IPS-11a (cell line): ENCODE results near the gene PNCK.
"Not testable (repeated sequence)": the region's sequence is repeated elsewhere in the genome, so short reads cannot be mapped to it uniquely, and the experiment has no call there.

Experiments
- H3K4me3 ChIP-seq: one replicate; pipeline ENCODE4 v1.5.1; 2013; ENCODE audit warnings: low read depth, low read length, control low read depth

Gene PNCK

GRCh38 chrX:153673428-153674218 is at the start of gene PNCK:
Gene PNCK, minus strand, starts transcription at chrX:153673813. Its CDS starts 737 bp downstream, at chrX:153673076.
- no peak within 1 kb of the TSS for H3K4me3 ChIP-seq

- H3K4me3 ChIP-seq, result peak overlapping the region; percentile 65
Measured at GRCh38 chrX:153722704-153723350, 49.2 kb upstream of the PNCK start.

- H3K4me3 ChIP-seq, result no peak overlapping the region
Measured at GRCh38 chrX:153719701-153720100, 46.1 kb upstream of the PNCK start.

GRCh38 chrX:153719238-153719637 is 45.6 kb upstream of the PNCK start:
- no peak overlapping the region for H3K4me3 ChIP-seq

GRCh38 chrX:153717445-153717844 is 43.8 kb upstream of the PNCK start:
- no peak overlapping the region for H3K4me3 ChIP-seq

- H3K4me3 ChIP-seq, result no peak overlapping the region
Measured at GRCh38 chrX:153714256-153714655, 40.6 kb upstream of the PNCK start.

- no peak overlapping the region for H3K4me3 ChIP-seq
Measured at GRCh38 chrX:153709726-153710674, 36.4 kb upstream of the PNCK start.

- H3K4me3 ChIP-seq, result no peak overlapping the region
Measured at GRCh38 chrX:153708415-153708814, 34.8 kb upstream of the PNCK start.

GRCh38 chrX:153707406-153707805 is 33.8 kb upstream of the PNCK start:
- H3K4me3 ChIP-seq, result no peak overlapping the region

GRCh38 chrX:153706799-153707198 is 33.2 kb upstream of the PNCK start:
- no peak overlapping the region for H3K4me3 ChIP-seq

- not testable (repeated sequence) for H3K4me3 ChIP-seq
Measured at GRCh38 chrX:153705403-153706060, 31.9 kb upstream of the PNCK start.

- not testable (repeated sequence) for H3K4me3 ChIP-seq
Measured at GRCh38 chrX:153704631-153705402, 31.2 kb upstream of the PNCK start.

GRCh38 chrX:153704021-153704526 is 30.5 kb upstream of the PNCK start:
- no peak overlapping the region for H3K4me3 ChIP-seq

- H3K4me3 ChIP-seq, result no peak overlapping the region
Measured at GRCh38 chrX:153703036-153703370, 29.4 kb upstream of the PNCK start.

- no peak overlapping the region for H3K4me3 ChIP-seq
Measured at GRCh38 chrX:153702336-153703035, 28.9 kb upstream of the PNCK start.

- H3K4me3 ChIP-seq, result no peak overlapping the region
Measured at GRCh38 chrX:153701706-153702105, 28.1 kb upstream of the PNCK start.

- H3K4me3 ChIP-seq, result no peak overlapping the region
Measured at GRCh38 chrX:153700967-153701366, 27.4 kb upstream of the PNCK start.

GRCh38 chrX:153700376-153700945 is 26.8 kb upstream of the PNCK start:
- H3K4me3 ChIP-seq, result no peak overlapping the region

GRCh38 chrX:153699784-153700371 is 26.3 kb upstream of the PNCK start:
- H3K4me3 ChIP-seq, result not testable (repeated sequence)
